Measurements from ENCODE around the gene BMI1.

DNA sequence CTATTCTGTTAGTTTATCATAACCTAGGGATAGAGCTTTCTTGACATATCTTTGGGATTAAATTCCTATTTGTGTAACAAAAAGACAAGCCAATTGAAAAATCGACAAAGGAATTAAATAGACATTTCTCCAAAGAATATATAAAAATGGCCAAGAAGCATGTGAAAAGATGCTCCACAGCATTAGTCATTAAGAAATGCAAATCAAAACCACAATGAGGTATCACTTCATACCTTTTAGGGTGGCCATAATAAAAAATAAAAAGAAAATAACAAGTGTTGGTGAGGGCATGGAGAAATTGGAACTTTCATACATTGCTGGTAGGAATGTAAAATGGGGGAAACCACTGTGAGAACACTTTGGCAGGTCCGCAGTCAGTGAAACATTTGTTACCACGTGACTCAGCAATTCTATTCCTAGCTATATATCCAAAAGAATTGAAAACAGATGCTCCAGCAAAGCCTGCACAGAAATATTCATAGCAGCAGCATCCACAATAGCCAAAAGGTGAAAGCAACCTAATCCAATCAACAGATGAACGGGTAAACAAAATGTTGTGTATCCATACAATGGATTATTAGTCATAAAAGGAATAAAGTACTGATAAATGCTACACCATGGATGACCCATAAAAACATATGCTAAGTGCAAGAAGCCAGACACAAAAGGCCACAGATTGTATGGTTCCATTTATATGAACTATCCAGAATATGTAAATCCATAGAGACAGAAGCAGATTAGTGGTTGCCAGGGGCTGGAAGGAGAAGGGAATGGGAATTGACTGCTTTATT is 44.9 kb downstream of the BMI1 start:
- no peak for TF ChIP-seq EP300 (IDR thresholded peaks at IDR 0.05)
- no peak for TF ChIP-seq POLR2A (IDR thresholded peaks at IDR 0.05)

All from suprapubic skin (tissue), 2 donors.